ENCODE measurements around the gene CLSTN2. TPM values are rescaled to one million over a fixed set of nuclear protein-coding genes. Genes with fewer than 3 reads are reported as not detected.

CLSTN2 gene
- total RNA-seq, 2 donors from 2014 or later: 0.82 to 1.3 TPM

- Histone ChIP-seq H3K27me3 (no peaks in the 10 kb centered on the region), H3K4me3 (no peak overlapping the region)
- intact Hi-C loops (cut with DNase I): no loop called here
Observed at GRCh38 chr3:140545197-140545596, 610.2 kb downstream of the CLSTN2 start.

GRCh38 chr3:140545756-140546155 is 610.8 kb downstream of the CLSTN2 start:
- no peaks in the 10 kb centered on the region for H3K36me3 ChIP-seq
- no peak overlapping the region for H3K27ac ChIP-seq
- H3K9ac ChIP-seq (ENCODE audit: low read depth in 2 of 2, low read length in 2 of 2): no peak overlapping the region
- no peaks in the 10 kb centered on the region for H3K9me3 ChIP-seq
- TF ChIP-seq CTCF (IDR thresholded peaks at IDR 0.05): no peak
- no peaks in the 10 kb centered on the region for H3K27me3 ChIP-seq
- no peaks in the 10 kb centered on the region for H3K4me1 ChIP-seq
- no peak overlapping the region for H3K4me3 ChIP-seq
- intact Hi-C loops (cut with DNase I): no loop called here
- DNase-seq: no peak

More at GRCh38 chr3:140545197-140545596, 610.2 kb downstream of the CLSTN2 start:
- Histone ChIP-seq H3K4me1 (no peaks in the 10 kb centered on the region), H3K9ac (ENCODE audit: low read depth in 2 of 2, low read length in 2 of 2) (no peak overlapping the region), H3K9me3 (no peaks in the 10 kb centered on the region), H3K27ac (no peak overlapping the region), H3K36me3 (no peaks in the 10 kb centered on the region)
- DNase-seq: no peak
- TF ChIP-seq CTCF (IDR thresholded peaks at IDR 0.05): no peak

- no peak for TF ChIP-seq CTCF (IDR thresholded peaks at IDR 0.05)
- Histone ChIP-seq H3K36me3 (no peaks in the 10 kb centered on the region), H3K27ac (no peak overlapping the region), H3K4me1 (no peaks in the 10 kb centered on the region), H3K27me3 (no peaks in the 10 kb centered on the region), H3K9ac (ENCODE audit: low read depth in 2 of 2, low read length in 2 of 2) (no peak overlapping the region), H3K4me3 (no peak overlapping the region), H3K9me3 (no peaks in the 10 kb centered on the region)
- DNase-seq: no peak
- intact Hi-C loops (cut with DNase I): no loop called here
Observed at GRCh38 chr3:140546649-140547048, 611.7 kb downstream of the CLSTN2 start.

GRCh38 chr3:140552403-140552802 is 617.4 kb downstream of the CLSTN2 start:
- TF ChIP-seq CTCF (IDR thresholded peaks at IDR 0.05): no peak
- Histone ChIP-seq H3K27me3 (no peaks in the 10 kb centered on the region), H3K4me1 (no peaks in the 10 kb centered on the region), H3K9ac (ENCODE audit: low read depth in 2 of 2, low read length in 2 of 2) (no peak overlapping the region), H3K4me3 (no peak overlapping the region), H3K36me3 (no peaks in the 10 kb centered on the region), H3K27ac (no peak overlapping the region), H3K9me3 (no peaks in the 10 kb centered on the region)
- no peak for DNase-seq
- intact Hi-C loops (cut with DNase I): no loop called here

- Histone ChIP-seq H3K9me3 (no peaks in the 10 kb centered on the region), H3K27ac (no peak overlapping the region), H3K36me3 (no peaks in the 10 kb centered on the region), H3K9ac (ENCODE audit: low read depth in 2 of 2, low read length in 2 of 2) (no peak overlapping the region), H3K27me3 (no peaks in the 10 kb centered on the region), H3K4me1 (no peaks in the 10 kb centered on the region), H3K4me3 (no peak overlapping the region)
- no peak for TF ChIP-seq CTCF (IDR thresholded peaks at IDR 0.05)
- no peak for DNase-seq
- intact Hi-C loops (cut with DNase I): no loop called here
Observed at GRCh38 chr3:140552898-140553297, 617.9 kb downstream of the CLSTN2 start.

GRCh38 chr3:140553591-140553990 is 618.6 kb downstream of the CLSTN2 start:
- H3K36me3 ChIP-seq: no peaks in the 10 kb centered on the region
- no peaks in the 10 kb centered on the region for H3K4me1 ChIP-seq
- TF ChIP-seq CTCF (IDR thresholded peaks at IDR 0.05): no peak
- intact Hi-C loops (cut with DNase I): no loop called here
- H3K27ac ChIP-seq: no peak overlapping the region
- DNase-seq: no peak
- no peaks in the 10 kb centered on the region for H3K27me3 ChIP-seq
- H3K9me3 ChIP-seq: no peaks in the 10 kb centered on the region
- no peak overlapping the region for H3K9ac ChIP-seq (ENCODE audit: low read depth in 2 of 2, low read length in 2 of 2)
- H3K4me3 ChIP-seq: no peak overlapping the region

All from colonic mucosa (tissue), 4 donors.